ENCODE results near the gene WNT3A. TPM values are rescaled to one million over a fixed set of nuclear protein-coding genes. Genes with fewer than 3 reads are reported as not detected.

Gene WNT3A
- total RNA-seq, 1 donor from 2014 or later, result 10.1 TPM

DNA sequence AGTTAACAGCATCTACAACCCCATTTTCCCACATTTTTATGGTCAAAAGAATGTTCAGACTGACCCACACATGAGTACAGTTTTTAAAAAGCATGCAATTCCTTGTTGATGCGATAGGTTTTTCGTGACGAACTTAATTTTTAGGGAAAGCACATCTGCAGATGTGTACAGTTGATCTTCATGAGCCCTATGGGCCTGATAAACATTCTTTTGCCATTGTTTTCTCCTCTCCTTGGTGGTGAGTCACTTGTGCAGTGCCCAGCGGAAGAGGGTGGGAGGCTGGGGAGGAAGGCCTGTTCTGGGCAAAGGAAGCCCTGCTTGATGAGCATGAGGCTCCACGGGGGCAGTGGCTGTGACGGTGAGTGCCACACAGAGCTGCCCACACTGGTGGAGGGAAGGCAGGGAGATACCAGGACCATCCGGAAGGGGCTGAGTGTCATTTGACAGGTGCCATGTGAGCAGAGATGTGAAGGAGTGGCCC lies 81.0 kb downstream of the WNT3A start:
- TF ChIP-seq, protein P1, sequence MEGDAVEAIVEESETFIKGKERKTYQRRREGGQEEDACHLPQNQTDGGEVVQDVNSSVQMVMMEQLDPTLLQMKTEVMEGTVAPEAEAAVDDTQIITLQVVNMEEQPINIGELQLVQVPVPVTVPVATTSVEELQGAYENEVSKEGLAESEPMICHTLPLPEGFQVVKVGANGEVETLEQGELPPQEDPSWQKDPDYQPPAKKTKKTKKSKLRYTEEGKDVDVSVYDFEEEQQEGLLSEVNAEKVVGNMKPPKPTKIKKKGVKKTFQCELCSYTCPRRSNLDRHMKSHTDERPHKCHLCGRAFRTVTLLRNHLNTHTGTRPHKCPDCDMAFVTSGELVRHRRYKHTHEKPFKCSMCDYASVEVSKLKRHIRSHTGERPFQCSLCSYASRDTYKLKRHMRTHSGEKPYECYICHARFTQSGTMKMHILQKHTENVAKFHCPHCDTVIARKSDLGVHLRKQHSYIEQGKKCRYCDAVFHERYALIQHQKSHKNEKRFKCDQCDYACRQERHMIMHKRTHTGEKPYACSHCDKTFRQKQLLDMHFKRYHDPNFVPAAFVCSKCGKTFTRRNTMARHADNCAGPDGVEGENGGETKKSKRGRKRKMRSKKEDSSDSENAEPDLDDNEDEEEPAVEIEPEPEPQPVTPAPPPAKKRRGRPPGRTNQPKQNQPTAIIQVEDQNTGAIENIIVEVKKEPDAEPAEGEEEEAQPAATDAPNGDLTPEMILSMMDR (IDR thresholded peaks at IDR 0.05), result no peak
- Histone ChIP-seq H3K4me1 (peaks cover 91% of the 10 kb centered on the region), H3K27me3 (no peaks in the 10 kb centered on the region), H3K36me3 (peaks cover 17% of the 10 kb centered on the region), H3K27ac (peak overlapping the region; percentile 99), H3K4me3 (peak overlapping the region; percentile 21), H3K9me3 (no peaks in the 10 kb centered on the region)
- intact Hi-C loops (cut with DNase I), result no loop called here
- ATAC-seq (peak; percentile 51), DNase-seq (peak; percentile 74)

DNA sequence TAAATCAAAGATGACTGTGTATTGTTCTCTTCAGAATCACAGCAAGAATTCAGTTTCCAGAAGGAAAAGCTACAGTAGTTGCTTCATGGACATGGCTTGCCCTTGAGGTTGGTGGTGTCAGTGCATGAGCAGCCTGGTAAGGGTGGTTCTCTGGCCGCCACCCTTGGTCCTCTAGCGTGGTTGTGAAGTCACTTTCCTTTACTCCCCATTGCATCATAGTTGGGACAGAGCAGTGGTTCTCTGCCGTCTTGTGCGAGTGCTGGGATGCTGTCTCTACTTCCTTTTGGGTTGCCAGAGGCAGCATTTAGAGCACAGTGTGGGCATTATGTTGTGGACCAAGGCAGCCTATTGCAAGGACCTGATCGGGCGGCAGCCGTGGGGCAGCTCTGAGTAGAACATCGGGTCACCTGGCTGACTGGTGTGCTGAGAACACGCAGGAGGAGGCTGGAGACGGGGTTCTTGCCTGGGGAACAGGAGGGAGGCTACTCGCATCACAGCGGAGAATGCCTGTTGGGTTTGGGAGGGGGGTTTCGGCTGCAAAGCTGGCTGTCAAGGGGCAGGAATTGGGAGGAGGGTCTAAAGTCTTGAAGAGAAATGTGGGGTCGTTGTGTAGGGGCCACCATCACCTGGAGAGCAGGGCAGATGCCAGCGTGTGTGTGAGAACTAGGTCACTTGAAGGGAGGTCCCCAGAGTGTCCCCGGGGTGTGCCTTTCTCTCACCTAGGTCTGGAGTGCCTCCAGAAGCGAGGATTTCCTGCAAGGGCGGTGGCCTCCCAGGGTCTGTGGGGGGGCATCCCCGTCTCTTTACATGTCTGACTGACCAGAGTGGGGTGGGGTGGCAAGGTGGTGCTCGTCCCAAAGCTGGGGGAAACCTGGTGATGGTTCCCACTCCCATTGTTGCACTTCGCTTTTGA lies 82.0 kb downstream of the WNT3A start:
- Histone ChIP-seq H3K27ac (peak overlapping the region; percentile 99), H3K4me3 (peak overlapping the region; percentile 21)
- peak; percentile 62 for ATAC-seq

GRCh38 chr1:228089519-228090380 lies 83.0 kb downstream of the WNT3A start:
- peaks cover 20% of the 10 kb centered on the region for H3K36me3 ChIP-seq
- ATAC-seq, result peak; percentile 53
- H3K9me3 ChIP-seq, result peaks cover 4% of the 10 kb centered on the region
- TF ChIP-seq, protein P1 (IDR thresholded peaks at IDR 0.05), result no peak
- no peaks in the 10 kb centered on the region for H3K27me3 ChIP-seq
- no peak overlapping the region for H3K4me3 ChIP-seq
- DNase-seq, result peak; percentile 57
- intact Hi-C loops (cut with DNase I), result no loop called here
- no peak overlapping the region for H3K27ac ChIP-seq
- peaks cover 85% of the 10 kb centered on the region for H3K4me1 ChIP-seq

More for the DNA sequence above, 82.0 kb downstream of the WNT3A start:
- intact Hi-C loops (cut with DNase I), result no loop called here
- H3K36me3 ChIP-seq, result peaks cover 20% of the 10 kb centered on the region
- H3K4me1 ChIP-seq, result peaks cover 95% of the 10 kb centered on the region
- TF ChIP-seq, protein P1 (IDR thresholded peaks at IDR 0.05), result no peak
- DNase-seq, result peak; percentile 62
- no peaks in the 10 kb centered on the region for H3K27me3 ChIP-seq
- no peaks in the 10 kb centered on the region for H3K9me3 ChIP-seq

- Histone ChIP-seq H3K27ac (no peak overlapping the region), H3K36me3 (peaks cover 20% of the 10 kb centered on the region), H3K4me3 (no peak overlapping the region), H3K9me3 (peaks cover 5% of the 10 kb centered on the region), H3K27me3 (no peaks in the 10 kb centered on the region), H3K4me1 (peaks cover 76% of the 10 kb centered on the region)
- ATAC-seq (no peak), DNase-seq (peak; percentile 52)
- TF ChIP-seq, protein P1 (IDR thresholded peaks at IDR 0.05), result no peak
- intact Hi-C loops (cut with DNase I), result no loop called here
Observed at GRCh38 chr1:228090613-228091081, 83.8 kb downstream of the WNT3A start.

DNA sequence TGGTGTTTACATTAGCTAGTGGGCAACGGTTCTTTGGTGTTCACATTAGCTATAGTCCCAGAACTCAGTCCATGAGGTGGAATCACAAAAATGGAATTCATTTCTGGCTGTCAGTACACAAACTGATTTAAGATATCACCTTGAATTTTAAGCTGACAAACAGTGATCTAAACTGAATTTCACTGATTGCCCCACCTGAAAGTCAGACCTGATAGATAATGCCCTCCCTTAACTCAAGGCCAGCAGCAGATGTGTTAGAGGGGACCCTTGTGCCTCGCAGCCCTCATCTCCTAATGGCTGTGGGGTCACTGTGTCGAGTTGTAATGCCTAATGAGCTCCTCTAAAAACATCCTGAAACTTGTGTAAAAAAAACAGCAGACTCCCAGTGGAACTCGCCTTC lies 84.3 kb downstream of the WNT3A start:
- no peak for ATAC-seq
- TF ChIP-seq, protein P1 (IDR thresholded peaks at IDR 0.05), result no peak
- Histone ChIP-seq H3K4me3 (no peak overlapping the region), H3K36me3 (peaks cover 23% of the 10 kb centered on the region), H3K9me3 (peaks cover 5% of the 10 kb centered on the region), H3K27me3 (no peaks in the 10 kb centered on the region), H3K4me1 (peaks cover 73% of the 10 kb centered on the region), H3K27ac (no peak overlapping the region)
- DNase-seq, result peak; percentile 6
- intact Hi-C loops (cut with DNase I), result no loop called here

All from upper lobe of right lung (tissue), 1 donor.